ENCODE data around the gene BIN1.

DNA sequence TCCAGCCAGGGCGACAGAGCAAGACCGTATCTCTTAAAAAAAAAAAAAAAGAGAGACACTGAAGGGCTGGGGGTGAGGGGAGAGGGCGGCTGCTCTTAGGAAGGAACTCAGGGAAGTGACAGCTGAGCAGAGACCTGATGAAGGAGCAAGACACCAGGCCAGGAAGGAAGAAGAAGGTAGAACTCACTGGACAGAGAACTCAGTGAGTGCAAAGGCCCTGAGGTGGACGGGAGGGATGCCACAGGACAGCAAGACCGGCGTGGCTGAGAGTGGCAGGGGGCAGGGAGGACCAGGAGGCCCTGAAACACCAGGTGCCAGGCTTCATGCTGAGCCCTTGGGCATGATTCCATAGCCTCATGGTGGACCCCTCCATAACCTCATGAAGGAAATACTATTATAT is 18.2 kb downstream of the BIN1 start:
- TF ChIP-seq, protein P1, sequence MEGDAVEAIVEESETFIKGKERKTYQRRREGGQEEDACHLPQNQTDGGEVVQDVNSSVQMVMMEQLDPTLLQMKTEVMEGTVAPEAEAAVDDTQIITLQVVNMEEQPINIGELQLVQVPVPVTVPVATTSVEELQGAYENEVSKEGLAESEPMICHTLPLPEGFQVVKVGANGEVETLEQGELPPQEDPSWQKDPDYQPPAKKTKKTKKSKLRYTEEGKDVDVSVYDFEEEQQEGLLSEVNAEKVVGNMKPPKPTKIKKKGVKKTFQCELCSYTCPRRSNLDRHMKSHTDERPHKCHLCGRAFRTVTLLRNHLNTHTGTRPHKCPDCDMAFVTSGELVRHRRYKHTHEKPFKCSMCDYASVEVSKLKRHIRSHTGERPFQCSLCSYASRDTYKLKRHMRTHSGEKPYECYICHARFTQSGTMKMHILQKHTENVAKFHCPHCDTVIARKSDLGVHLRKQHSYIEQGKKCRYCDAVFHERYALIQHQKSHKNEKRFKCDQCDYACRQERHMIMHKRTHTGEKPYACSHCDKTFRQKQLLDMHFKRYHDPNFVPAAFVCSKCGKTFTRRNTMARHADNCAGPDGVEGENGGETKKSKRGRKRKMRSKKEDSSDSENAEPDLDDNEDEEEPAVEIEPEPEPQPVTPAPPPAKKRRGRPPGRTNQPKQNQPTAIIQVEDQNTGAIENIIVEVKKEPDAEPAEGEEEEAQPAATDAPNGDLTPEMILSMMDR (IDR thresholded peaks at IDR 0.05), result no peak
- TF ChIP-seq EP300 (IDR thresholded peaks at IDR 0.05; ENCODE audit: low read depth), result no peak

All from transverse colon (tissue), 3 donors.